ENCODE measurements around the gene FNBP1L. TPM values are rescaled to one million over a fixed set of nuclear protein-coding genes. Genes with fewer than 3 reads are reported as not detected.

Gene FNBP1L
- total RNA-seq, 2 donors from 2014 or later, result 48.3 to 54.4 TPM

DNA sequence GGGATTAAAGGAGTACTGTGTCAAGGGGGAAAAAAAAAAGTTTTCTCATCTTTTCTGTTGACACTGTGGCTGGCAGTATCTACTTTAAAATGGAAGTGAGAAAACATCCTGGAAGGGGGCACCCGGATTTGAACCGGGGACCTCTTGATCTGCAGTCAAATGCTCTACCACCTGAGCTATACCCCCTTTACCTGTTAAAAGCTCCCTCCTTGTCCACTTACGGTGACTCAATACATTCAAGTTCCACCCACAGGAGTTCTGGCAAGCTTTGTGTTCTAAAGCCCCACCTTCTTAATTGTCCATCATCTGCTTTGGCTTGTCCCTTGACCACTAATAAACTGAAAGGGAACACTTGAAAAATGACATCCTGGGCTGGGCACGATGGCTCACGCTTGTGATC, 68.2 kb downstream of the FNBP1L start:
- Histone ChIP-seq H3K27ac (no peak overlapping the region), H3K36me3 (no peaks in the 10 kb centered on the region), H3K4me1 (no peaks in the 10 kb centered on the region), H3K9me3 (no peaks in the 10 kb centered on the region), H3K9ac (ENCODE audit: low read depth in 2 of 2, low read length in 2 of 2) (no peak overlapping the region), H3K4me3 (no peak overlapping the region), H3K27me3 (no peaks in the 10 kb centered on the region)
- intact Hi-C loops (cut with DNase I), result no loop called here
- TF ChIP-seq CTCF (IDR thresholded peaks at IDR 0.05), result no peak
- no peak for DNase-seq

DNA sequence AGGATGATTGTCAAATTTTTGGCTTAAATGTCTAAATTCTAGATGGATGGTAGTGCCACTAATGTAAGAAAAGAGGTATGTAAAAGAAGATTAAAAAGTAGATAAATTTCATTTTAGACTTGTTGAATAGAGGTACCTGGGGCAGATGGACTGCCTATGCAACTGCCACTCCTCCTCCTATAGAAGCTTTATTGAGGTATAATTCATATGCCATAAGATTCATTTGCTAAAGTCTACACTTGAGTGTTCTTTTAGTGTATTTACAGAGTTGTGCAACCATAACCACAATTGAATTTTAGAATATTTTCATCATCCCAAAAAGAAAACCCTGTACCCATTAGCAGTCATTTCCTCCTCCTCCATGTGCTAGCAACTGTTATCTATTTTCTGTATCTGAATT, 70.6 kb downstream of the FNBP1L start:
- H3K27me3 ChIP-seq, result no peaks in the 10 kb centered on the region
- intact Hi-C loops (cut with DNase I), result no loop called here
- no peaks in the 10 kb centered on the region for H3K4me1 ChIP-seq
- no peak overlapping the region for H3K9ac ChIP-seq (ENCODE audit: low read depth in 2 of 2, low read length in 2 of 2)
- no peak overlapping the region for H3K4me3 ChIP-seq
- no peak for DNase-seq
- no peak overlapping the region for H3K27ac ChIP-seq
- H3K36me3 ChIP-seq, result no peaks in the 10 kb centered on the region
- no peaks in the 10 kb centered on the region for H3K9me3 ChIP-seq
- TF ChIP-seq CTCF (IDR thresholded peaks at IDR 0.05), result no peak

GRCh38 chr1:93519199-93519829, 71.4 kb downstream of the FNBP1L start:
- Histone ChIP-seq H3K9me3 (no peaks in the 10 kb centered on the region), H3K27ac (no peak overlapping the region), H3K27me3 (no peaks in the 10 kb centered on the region), H3K36me3 (no peaks in the 10 kb centered on the region), H3K9ac (ENCODE audit: low read depth in 2 of 2, low read length in 2 of 2) (no peak overlapping the region), H3K4me1 (no peaks in the 10 kb centered on the region), H3K4me3 (no peak overlapping the region)
- TF ChIP-seq CTCF (IDR thresholded peaks at IDR 0.05), result no peak
- intact Hi-C loops (cut with DNase I), result no loop called here
- DNase-seq, result no peak

- Histone ChIP-seq H3K27ac (no peak overlapping the region), H3K27me3 (no peaks in the 10 kb centered on the region), H3K9me3 (no peaks in the 10 kb centered on the region), H3K4me3 (no peak overlapping the region), H3K4me1 (no peaks in the 10 kb centered on the region), H3K9ac (ENCODE audit: low read depth in 2 of 2, low read length in 2 of 2) (no peak overlapping the region), H3K36me3 (no peaks in the 10 kb centered on the region)
- no peak for TF ChIP-seq CTCF (IDR thresholded peaks at IDR 0.05)
- no peak for DNase-seq
- intact Hi-C loops (cut with DNase I), result no loop called here
These were observed 73.7 kb downstream of the FNBP1L start for GRCh38 chr1:93521618-93522017.

- Histone ChIP-seq H3K9me3 (no peaks in the 10 kb centered on the region), H3K4me1 (no peaks in the 10 kb centered on the region), H3K27ac (no peak overlapping the region), H3K4me3 (no peak overlapping the region), H3K27me3 (no peaks in the 10 kb centered on the region), H3K36me3 (no peaks in the 10 kb centered on the region), H3K9ac (ENCODE audit: low read depth in 2 of 2, low read length in 2 of 2) (no peak overlapping the region)
- intact Hi-C loops (cut with DNase I), result no loop called here
- no peak for DNase-seq
- TF ChIP-seq CTCF (IDR thresholded peaks at IDR 0.05), result no peak
These were observed 74.8 kb downstream of the FNBP1L start for GRCh38 chr1:93522721-93523120.

All from colonic mucosa (tissue), 4 donors.